ENCODE results near the gene BCL2L13.

DNA sequence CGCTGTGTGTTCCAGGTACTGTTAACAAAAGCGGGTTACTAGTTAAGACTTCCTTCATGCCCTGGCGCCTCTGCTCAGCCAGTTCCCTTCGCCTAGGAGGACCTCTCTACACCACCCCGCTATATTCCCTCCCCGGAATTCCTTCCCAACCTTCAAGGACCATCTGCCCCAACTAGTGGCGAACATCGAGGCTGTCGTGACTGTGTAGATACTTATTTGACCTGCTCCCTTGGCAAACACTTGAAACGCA is 450 bp upstream of the BCL2L13 start:
- TF ChIP-seq, protein P1, sequence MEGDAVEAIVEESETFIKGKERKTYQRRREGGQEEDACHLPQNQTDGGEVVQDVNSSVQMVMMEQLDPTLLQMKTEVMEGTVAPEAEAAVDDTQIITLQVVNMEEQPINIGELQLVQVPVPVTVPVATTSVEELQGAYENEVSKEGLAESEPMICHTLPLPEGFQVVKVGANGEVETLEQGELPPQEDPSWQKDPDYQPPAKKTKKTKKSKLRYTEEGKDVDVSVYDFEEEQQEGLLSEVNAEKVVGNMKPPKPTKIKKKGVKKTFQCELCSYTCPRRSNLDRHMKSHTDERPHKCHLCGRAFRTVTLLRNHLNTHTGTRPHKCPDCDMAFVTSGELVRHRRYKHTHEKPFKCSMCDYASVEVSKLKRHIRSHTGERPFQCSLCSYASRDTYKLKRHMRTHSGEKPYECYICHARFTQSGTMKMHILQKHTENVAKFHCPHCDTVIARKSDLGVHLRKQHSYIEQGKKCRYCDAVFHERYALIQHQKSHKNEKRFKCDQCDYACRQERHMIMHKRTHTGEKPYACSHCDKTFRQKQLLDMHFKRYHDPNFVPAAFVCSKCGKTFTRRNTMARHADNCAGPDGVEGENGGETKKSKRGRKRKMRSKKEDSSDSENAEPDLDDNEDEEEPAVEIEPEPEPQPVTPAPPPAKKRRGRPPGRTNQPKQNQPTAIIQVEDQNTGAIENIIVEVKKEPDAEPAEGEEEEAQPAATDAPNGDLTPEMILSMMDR (conservative IDR thresholded peaks at IDR 0.05 in 1 of 2, IDR thresholded peaks at IDR 0.05 in 1 of 2; ENCODE audit: extremely low read depth in 1 of 2, insufficient read depth in 1 of 2, low read depth in 1 of 2, low read length in 2 of 2), result peak in 1 of 2 donors; percentile 24
- TF ChIP-seq EZH2 (IDR thresholded peaks at IDR 0.05; ENCODE audit: borderline replicate concordance, low read length), result no peak
